Tibial nerve (tissue), 4 donors: ENCODE measurements around the gene SAMD1.
"Not testable (repeated sequence)": the region's sequence is repeated elsewhere in the genome, so short reads cannot be mapped to it uniquely, and the experiment has no call there.

Experiments used
- EP300 ChIP-seq, 2 donors: sonication (generic); formaldehyde crosslinking; IDR thresholded peaks; one replicate each; pipeline ENCODE4 v1.6.1; 2017; ENCODE audit warnings: antibody characterized with exemption in 2 of 2, mild to moderate bottlenecking in 1 of 2
- TF ChIP-seq, protein P1 (sequence below), 5 experiments: fragments of 200-600 bp in 3 of 5; fragments of 450-650 bp in 2 of 5; sonication (generic) in 3 of 5; IDR thresholded peaks; one replicate each; pipeline ENCODE4 v1.5.1; 2016 to 2019; ENCODE audit warnings: antibody characterized with exemption in 5 of 5, mild to moderate bottlenecking in 3 of 5, moderate library complexity in 2 of 5

GRCh38 chr19:14042659-14043608, 47.6 kb downstream of the SAMD1 start:
- TF ChIP-seq, protein P1, sequence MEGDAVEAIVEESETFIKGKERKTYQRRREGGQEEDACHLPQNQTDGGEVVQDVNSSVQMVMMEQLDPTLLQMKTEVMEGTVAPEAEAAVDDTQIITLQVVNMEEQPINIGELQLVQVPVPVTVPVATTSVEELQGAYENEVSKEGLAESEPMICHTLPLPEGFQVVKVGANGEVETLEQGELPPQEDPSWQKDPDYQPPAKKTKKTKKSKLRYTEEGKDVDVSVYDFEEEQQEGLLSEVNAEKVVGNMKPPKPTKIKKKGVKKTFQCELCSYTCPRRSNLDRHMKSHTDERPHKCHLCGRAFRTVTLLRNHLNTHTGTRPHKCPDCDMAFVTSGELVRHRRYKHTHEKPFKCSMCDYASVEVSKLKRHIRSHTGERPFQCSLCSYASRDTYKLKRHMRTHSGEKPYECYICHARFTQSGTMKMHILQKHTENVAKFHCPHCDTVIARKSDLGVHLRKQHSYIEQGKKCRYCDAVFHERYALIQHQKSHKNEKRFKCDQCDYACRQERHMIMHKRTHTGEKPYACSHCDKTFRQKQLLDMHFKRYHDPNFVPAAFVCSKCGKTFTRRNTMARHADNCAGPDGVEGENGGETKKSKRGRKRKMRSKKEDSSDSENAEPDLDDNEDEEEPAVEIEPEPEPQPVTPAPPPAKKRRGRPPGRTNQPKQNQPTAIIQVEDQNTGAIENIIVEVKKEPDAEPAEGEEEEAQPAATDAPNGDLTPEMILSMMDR (IDR thresholded peaks at IDR 0.05), result peak; percentile 30 to 62 (median 46)
- not testable (repeated sequence) for TF ChIP-seq EP300 (IDR thresholded peaks at IDR 0.05)
